HepG2 (cell line): ENCODE data around the gene XPNPEP2. TPM values are rescaled to one million over a fixed set of nuclear protein-coding genes. Genes with fewer than 3 reads are reported as not detected.

ENCODE experiments used
- ATAC-seq: fragments of 200-7000 bp; cut with Tn5 transposase; 3 replicates; pipeline ENCODE4 v1.9.1; 2020; ENCODE audit warnings: mild to moderate bottlenecking, moderate library complexity
- BruUV-seq: library from RNA; stranded (reverse); fragments of 400-500 nt; replicated peaks from 2 replicates; lab custom pipeline; 2021; lab: Mats Ljungman, UMichigan
- CTCF ChIA-PET: fragments of 300-600 bp; formaldehyde crosslinking; extraction: SDS; loops from one replicate; lab custom pipeline; 2021; ENCODE audit warnings: low total read pairs, inconsistent platforms, low intra/inter-chr PET ratio; lab: Yijun Ruan, JAX
- POLR2A ChIA-PET: fragments of 350-600 bp; sonication (Branson Sonifier 250); formaldehyde crosslinking; loops from one replicate; lab custom pipeline; 2020; ENCODE audit warnings: antibody characterized with exemption, inconsistent platforms; lab: Yijun Ruan, JAX
- DNase-seq: peaks from one replicate; pipeline ENCODE4 v3.0.0-alpha.2; 2015; ENCODE audit warnings: low spot score
- FAIRE-seq: peaks from 3 replicates; lab custom pipeline; 2011; peaks lifted over from hg19 to GRCh38; lab: Jason Lieb, UNC
- H2AFZ ChIP-seq: one replicate; pipeline ENCODE4 v1.6.1; 2011; ENCODE audit warnings: low read length, inconsistent platforms
- H3K27ac ChIP-seq: fragments of 300-600 bp; 3 replicates; pipeline ENCODE4 v1.8.0; 2011; ENCODE audit warnings: mixed run types, mild to moderate bottlenecking, mixed read lengths, low read length, inconsistent platforms; ENCODE audit not compliant: insufficient read depth; ENCODE audit errors: extremely low read length
- H3K27me3 ChIP-seq, 2 experiments: fragments of 200-600 bp in 1 of 2; 2 replicates in 1 of 2; 3 replicates in 1 of 2; pipeline versions ENCODE4 v1.6.0 to v1.8.0; 2011; ENCODE audit warnings: low read length in 2 of 2, mild to moderate bottlenecking in 2 of 2, moderate library complexity in 2 of 2, inconsistent platforms in 1 of 2; ENCODE audit not compliant: insufficient read depth in 2 of 2, control insufficient read depth in 1 of 2
- H3K36me3 ChIP-seq, 2 experiments: fragments of 200-600 bp in 1 of 2; replicated peaks in 1 of 2; 2 replicates in 1 of 2; 3 replicates in 1 of 2; pipeline versions ENCODE4 v1.5.1 to v1.8.0; 2011; ENCODE audit warnings: low read length in 2 of 2, inconsistent platforms in 1 of 2; ENCODE audit not compliant: insufficient read depth in 2 of 2, control insufficient read depth in 1 of 2
- H3K4me1 ChIP-seq: 2 replicates; pipeline ENCODE4 v1.5.1; 2012; ENCODE audit warnings: low read length, inconsistent platforms; ENCODE audit not compliant: insufficient read depth
- H3K4me2 ChIP-seq: 2 replicates; pipeline ENCODE4 v1.6.0; 2011; ENCODE audit warnings: low read depth, low read length, inconsistent platforms
- H3K4me3 ChIP-seq, 3 experiments: fragments of 200-600 bp in 1 of 3; sonication (generic), shearing (Covaris generic) in 1 of 3; replicated peaks in 1 of 3; 2 replicates each; pipeline ENCODE4 v1.5.1; 2011 to 2016; ENCODE audit warnings: low read length in 3 of 3, inconsistent platforms in 2 of 3, low read depth in 2 of 3, mild to moderate bottlenecking in 2 of 3, control low read depth in 1 of 3, mixed read lengths in 1 of 3; ENCODE audit not compliant: insufficient read depth in 1 of 3
- H3K79me2 ChIP-seq: one replicate; pipeline ENCODE4 v1.6.1; 2011; ENCODE audit warnings: low read length, inconsistent platforms; ENCODE audit not compliant: insufficient read depth
- H3K9ac ChIP-seq: 2 replicates; pipeline ENCODE4 v1.6.0; 2011; ENCODE audit warnings: mild to moderate bottlenecking, low read depth, low read length, inconsistent platforms; ENCODE audit not compliant: insufficient read depth
- H3K9me3 ChIP-seq: 2 replicates; pipeline ENCODE4 v1.5.1; 2012; ENCODE audit warnings: mild to moderate bottlenecking, low read length
- H4K20me1 ChIP-seq: 2 replicates; pipeline ENCODE4 v1.6.0; 2011; ENCODE audit warnings: inconsistent platforms, mild to moderate bottlenecking, low read length, moderate library complexity; ENCODE audit not compliant: insufficient read depth
- GRHL1 ChIP-seq: sonication (generic); formaldehyde crosslinking; conservative IDR thresholded peaks from 2 replicates; pipeline ENCODE4 v1.8.0; 2022; ENCODE audit warnings: missing genetic modification reagents
- HMG20A ChIP-seq: IDR thresholded peaks from 2 replicates; pipeline ENCODE4 v1.6.1; 2016; ENCODE audit warnings: borderline replicate concordance
- KMT2B ChIP-seq: IDR thresholded peaks from 2 replicates; pipeline ENCODE4 v1.6.1; 2016; ENCODE audit warnings: missing genetic modification reagents, missing compliant biosample characterization
- MTERF4 ChIP-seq: sonication (generic); formaldehyde crosslinking; IDR thresholded peaks from 2 replicates; pipeline ENCODE4 v1.8.0; 2023; ENCODE audit warnings: mild to moderate bottlenecking, missing genetic modification reagents
- MTF1 ChIP-seq: sonication (generic); formaldehyde crosslinking; IDR thresholded peaks from 2 replicates; pipeline ENCODE4 v1.5.0; 2020; ENCODE audit warnings: missing genetic modification reagents
- PRDM15 ChIP-seq: sonication (generic); formaldehyde crosslinking; IDR thresholded peaks from 2 replicates; pipeline ENCODE4 v1.4.0; 2020; ENCODE audit warnings: missing genetic modification reagents
- SUZ12 ChIP-seq: fragments of 150-350 bp; IDR thresholded peaks from 2 replicates; pipeline ENCODE4 v1.6.1; 2014; ENCODE audit warnings: low read depth, low read length
- TBX3 ChIP-seq: fragments of 450-650 bp; IDR thresholded peaks from 2 replicates; pipeline ENCODE4 v1.6.1; 2017; ENCODE audit warnings: antibody characterized with exemption, mild to moderate bottlenecking, inconsistent platforms, borderline replicate concordance
- WGBS: methylation state at CpG from one replicate; pipeline ENCODE4 v1.1.6; 2017; ENCODE audit warnings: low lambda C conversion rate; 5-methylcytosine and 5-hydroxymethylcytosine counted together
- in situ Hi-C: cut with HindIII; loops from 2 replicates; pipeline ENCODE4 v1.10.0; 2017; ENCODE audit warnings: low pct_unique_long_range_greater_than_20kb; ENCODE audit not compliant: extremely low pct_ligation_motif_present
- intact Hi-C: fragments of 100-400 bp; cut with micrococcal nuclease; formaldehyde crosslinking; loops from one replicate; pipeline ENCODE4 v1.10.0; 2022; ENCODE audit not compliant: unreplicated experiment
- polyA plus RNA-seq, 8 experiments: library from polyadenylated mRNA; depleted of rRNA in 3 of 8; stranded (reverse) in 7 of 8; unstranded in 1 of 8; fragments of >200 nt; fragmentation: Illumina TruSeq in 4 of 8; extraction: Trizol in 4 of 8; gene quantifications; 2 replicates each; pipeline versions ENCODE4 v1.2.1 to v1.2.3, GENCODE V29; 2011 to 2016; ENCODE audit warnings: low read depth in 4 of 8, missing spikeins in 1 of 8, mixed read lengths in 1 of 8; ENCODE audit not compliant: insufficient read depth in 1 of 8
- total RNA-seq, 5 experiments: library from RNA; depleted of rRNA; stranded (reverse); fragments of >200 nt; fragmentation: Illumina TruSeq; extraction: Trizol; gene quantifications; 2 replicates each; pipeline ENCODE4 v1.2.3, GENCODE V29; 2016; ENCODE audit warnings: low read depth in 1 of 5
- TF ChIP-seq, protein P1 (sequence below): sonication (generic); formaldehyde crosslinking; IDR thresholded peaks from 2 replicates; pipeline ENCODE4 v1.4.0; 2020; ENCODE audit warnings: low read depth, mild to moderate bottlenecking, missing genetic modification reagents
- TF ChIP-seq, protein P2 (sequence below): sonication (generic); formaldehyde crosslinking; IDR thresholded peaks from 2 replicates; pipeline ENCODE4 v1.5.0; 2020; ENCODE audit warnings: mild to moderate bottlenecking, missing genetic modification reagents
- TF ChIP-seq, protein P3 (sequence below): sonication (generic); formaldehyde crosslinking; IDR thresholded peaks from 2 replicates; pipeline ENCODE4 v1.4.0; 2020; ENCODE audit warnings: missing genetic modification reagents

XPNPEP2 gene
- total and polyA plus RNA-seq, 2 of the 13 experiments (the other 11 are each of a cell fraction or from before 2014, with no cell fraction given) = 1.1 to 1.8 TPM

DNA sequence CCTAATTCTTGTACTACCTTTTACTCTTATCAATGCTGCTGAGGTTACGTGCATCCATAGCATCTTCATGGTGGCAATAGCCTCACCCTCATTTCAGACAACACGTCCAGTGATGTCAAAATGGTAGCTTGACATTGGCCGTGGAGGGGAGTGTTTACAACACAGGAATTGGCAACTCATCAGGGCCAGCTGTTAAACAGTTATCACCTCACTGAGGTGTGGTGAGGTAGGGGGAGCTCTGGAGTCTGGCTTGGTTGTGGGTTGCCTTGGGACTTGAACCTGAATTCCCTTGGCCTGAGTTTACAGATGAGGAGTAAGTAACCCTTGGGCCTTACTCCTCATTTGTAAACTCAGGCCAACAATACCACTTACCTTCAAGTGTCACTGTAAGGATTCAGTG is 51.4 kb downstream of the XPNPEP2 start:
- H3K4me3 ChIP-seq = no peak overlapping the region
- TF ChIP-seq KMT2B (no peak), GRHL1 (CRISPR knock-in tag) (no peak), TBX3 (no peak), MTERF4 (CRISPR knock-in tag) (no peak), MTF1 (CRISPR knock-in tag) (no peak), PRDM15 (no peak), HMG20A (CRISPR knock-in tag) (no peak), SUZ12 (no peak)
- TF ChIP-seq, protein P1, sequence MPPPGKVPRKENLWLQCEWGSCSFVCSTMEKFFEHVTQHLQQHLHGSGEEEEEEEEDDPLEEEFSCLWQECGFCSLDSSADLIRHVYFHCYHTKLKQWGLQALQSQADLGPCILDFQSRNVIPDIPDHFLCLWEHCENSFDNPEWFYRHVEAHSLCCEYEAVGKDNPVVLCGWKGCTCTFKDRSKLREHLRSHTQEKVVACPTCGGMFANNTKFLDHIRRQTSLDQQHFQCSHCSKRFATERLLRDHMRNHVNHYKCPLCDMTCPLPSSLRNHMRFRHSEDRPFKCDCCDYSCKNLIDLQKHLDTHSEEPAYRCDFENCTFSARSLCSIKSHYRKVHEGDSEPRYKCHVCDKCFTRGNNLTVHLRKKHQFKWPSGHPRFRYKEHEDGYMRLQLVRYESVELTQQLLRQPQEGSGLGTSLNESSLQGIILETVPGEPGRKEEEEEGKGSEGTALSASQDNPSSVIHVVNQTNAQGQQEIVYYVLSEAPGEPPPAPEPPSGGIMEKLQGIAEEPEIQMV (CRISPR knock-in tag) = no peak
- TF ChIP-seq, protein P2, sequence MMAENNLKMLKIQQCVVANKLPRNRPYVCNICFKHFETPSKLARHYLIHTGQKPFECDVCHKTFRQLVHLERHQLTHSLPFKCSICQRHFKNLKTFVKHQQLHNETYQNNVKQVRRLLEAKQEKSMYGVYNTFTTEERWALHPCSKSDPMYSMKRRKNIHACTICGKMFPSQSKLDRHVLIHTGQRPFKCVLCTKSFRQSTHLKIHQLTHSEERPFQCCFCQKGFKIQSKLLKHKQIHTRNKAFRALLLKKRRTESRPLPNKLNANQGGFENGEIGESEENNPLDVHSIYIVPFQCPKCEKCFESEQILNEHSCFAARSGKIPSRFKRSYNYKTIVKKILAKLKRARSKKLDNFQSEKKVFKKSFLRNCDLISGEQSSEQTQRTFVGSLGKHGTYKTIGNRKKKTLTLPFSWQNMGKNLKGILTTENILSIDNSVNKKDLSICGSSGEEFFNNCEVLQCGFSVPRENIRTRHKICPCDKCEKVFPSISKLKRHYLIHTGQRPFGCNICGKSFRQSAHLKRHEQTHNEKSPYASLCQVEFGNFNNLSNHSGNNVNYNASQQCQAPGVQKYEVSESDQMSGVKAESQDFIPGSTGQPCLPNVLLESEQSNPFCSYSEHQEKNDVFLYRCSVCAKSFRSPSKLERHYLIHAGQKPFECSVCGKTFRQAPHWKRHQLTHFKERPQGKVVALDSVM (CRISPR knock-in tag) = no peak
- TF ChIP-seq, protein P3, sequence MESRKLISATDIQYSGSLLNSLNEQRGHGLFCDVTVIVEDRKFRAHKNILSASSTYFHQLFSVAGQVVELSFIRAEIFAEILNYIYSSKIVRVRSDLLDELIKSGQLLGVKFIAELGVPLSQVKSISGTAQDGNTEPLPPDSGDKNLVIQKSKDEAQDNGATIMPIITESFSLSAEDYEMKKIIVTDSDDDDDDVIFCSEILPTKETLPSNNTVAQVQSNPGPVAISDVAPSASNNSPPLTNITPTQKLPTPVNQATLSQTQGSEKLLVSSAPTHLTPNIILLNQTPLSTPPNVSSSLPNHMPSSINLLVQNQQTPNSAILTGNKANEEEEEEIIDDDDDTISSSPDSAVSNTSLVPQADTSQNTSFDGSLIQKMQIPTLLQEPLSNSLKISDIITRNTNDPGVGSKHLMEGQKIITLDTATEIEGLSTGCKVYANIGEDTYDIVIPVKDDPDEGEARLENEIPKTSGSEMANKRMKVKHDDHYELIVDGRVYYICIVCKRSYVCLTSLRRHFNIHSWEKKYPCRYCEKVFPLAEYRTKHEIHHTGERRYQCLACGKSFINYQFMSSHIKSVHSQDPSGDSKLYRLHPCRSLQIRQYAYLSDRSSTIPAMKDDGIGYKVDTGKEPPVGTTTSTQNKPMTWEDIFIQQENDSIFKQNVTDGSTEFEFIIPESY = no peak

More for the DNA sequence above, 51.4 kb downstream of the XPNPEP2 start:
- no peaks in the 10 kb centered on the region for H4K20me1 ChIP-seq
- no peaks in the 10 kb centered on the region for H3K79me2 ChIP-seq
- WGBS = 100% methylated on average over 1 of the region's 3 CpGs
- H3K4me1 ChIP-seq = peaks cover 12% of the 10 kb centered on the region; the same call in 1 of the 2 replicates
- no peak for ATAC-seq
- no peaks in the 10 kb centered on the region for H3K36me3 ChIP-seq
- CTCF ChIA-PET = no interaction called here
- H2AFZ ChIP-seq = no peak overlapping the region
- H3K9me3 ChIP-seq = no peaks in the 10 kb centered on the region
- no peak overlapping the region for H3K9ac ChIP-seq
- H3K27ac ChIP-seq = no peak overlapping the region
- POLR2A ChIA-PET = no interaction called here
- no peaks in the 10 kb centered on the region for H3K27me3 ChIP-seq
- in situ Hi-C loops = no loop called here
- no peak overlapping the region for H3K4me2 ChIP-seq
- intact Hi-C loops = no loop called here
- BruUV-seq = no TSS peak
- DNase-seq = no peak
- no peak for FAIRE-seq
